GM12875 (cell line): ENCODE data around the gene VPS41.

Source experiments
- H3K4me3 ChIP-seq: one replicate; pipeline ENCODE4 v1.5.1; 2011; ENCODE audit warnings: low read depth, low read length, control low read depth
- CTCF ChIP-seq: IDR thresholded peaks from 2 replicates; pipeline ENCODE4 v1.5.1; 2011; ENCODE audit warnings: low read depth, mild to moderate bottlenecking, control low read depth, inconsistent platforms, low read length, moderate library complexity, borderline replicate concordance; ENCODE audit not compliant: insufficient read depth

Gene VPS41

DNA sequence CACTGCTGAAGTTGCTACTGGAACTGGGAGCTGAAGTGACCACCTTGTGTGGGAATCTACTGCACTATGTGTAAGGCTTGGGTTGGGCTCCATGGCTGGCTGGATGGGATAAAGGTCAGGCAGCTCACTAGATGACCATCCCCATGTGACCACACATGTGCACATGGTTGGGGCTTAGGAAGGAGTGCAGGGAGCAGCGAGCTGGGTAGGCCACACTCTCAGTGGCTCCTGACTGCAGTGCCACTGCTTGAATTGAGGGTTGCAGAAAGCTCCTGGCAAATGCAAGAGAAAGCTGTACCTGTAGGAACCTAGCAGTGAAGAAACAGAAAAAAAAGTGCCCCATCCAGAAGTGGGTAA, 230.3 kb downstream of the VPS41 start:
- TF ChIP-seq CTCF, result no peak
- H3K4me3 ChIP-seq, result no peak overlapping the region

- no peak overlapping the region for H3K4me3 ChIP-seq
- no peak for TF ChIP-seq CTCF
These were observed 230.9 kb downstream of the VPS41 start for GRCh38 chr7:38677981-38678697.

- no peak for TF ChIP-seq CTCF
- H3K4me3 ChIP-seq, result no peak overlapping the region
These were observed 233.4 kb downstream of the VPS41 start for GRCh38 chr7:38675494-38676106.

DNA sequence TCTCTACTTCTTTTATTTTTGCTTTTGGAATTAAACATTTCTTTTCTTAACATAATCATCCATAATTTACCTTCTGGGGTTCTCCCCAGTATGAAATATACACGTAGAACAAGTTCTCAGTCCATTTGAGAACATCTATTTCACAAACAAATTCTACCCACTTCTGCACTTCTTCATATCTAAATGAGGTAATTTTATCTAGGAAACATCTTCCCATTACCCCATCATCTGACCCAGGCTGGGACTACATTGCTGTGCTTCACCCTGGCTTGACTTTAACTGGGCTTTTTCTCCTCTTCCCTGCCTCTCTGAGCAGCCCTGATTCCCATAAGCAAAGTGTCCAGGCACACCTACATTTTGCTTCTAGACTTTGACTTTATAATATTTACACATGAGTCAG, 234.5 kb downstream of the VPS41 start:
- no peak overlapping the region for H3K4me3 ChIP-seq
- no peak for TF ChIP-seq CTCF

GRCh38 chr7:38673795-38674194, 235.2 kb downstream of the VPS41 start:
- no peak for TF ChIP-seq CTCF
- H3K4me3 ChIP-seq, result no peak overlapping the region
